ENCODE results near the gene TMIGD1.

TMIGD1 gene, protein sequence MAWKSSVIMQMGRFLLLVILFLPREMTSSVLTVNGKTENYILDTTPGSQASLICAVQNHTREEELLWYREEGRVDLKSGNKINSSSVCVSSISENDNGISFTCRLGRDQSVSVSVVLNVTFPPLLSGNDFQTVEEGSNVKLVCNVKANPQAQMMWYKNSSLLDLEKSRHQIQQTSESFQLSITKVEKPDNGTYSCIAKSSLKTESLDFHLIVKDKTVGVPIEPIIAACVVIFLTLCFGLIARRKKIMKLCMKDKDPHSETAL

DNA sequence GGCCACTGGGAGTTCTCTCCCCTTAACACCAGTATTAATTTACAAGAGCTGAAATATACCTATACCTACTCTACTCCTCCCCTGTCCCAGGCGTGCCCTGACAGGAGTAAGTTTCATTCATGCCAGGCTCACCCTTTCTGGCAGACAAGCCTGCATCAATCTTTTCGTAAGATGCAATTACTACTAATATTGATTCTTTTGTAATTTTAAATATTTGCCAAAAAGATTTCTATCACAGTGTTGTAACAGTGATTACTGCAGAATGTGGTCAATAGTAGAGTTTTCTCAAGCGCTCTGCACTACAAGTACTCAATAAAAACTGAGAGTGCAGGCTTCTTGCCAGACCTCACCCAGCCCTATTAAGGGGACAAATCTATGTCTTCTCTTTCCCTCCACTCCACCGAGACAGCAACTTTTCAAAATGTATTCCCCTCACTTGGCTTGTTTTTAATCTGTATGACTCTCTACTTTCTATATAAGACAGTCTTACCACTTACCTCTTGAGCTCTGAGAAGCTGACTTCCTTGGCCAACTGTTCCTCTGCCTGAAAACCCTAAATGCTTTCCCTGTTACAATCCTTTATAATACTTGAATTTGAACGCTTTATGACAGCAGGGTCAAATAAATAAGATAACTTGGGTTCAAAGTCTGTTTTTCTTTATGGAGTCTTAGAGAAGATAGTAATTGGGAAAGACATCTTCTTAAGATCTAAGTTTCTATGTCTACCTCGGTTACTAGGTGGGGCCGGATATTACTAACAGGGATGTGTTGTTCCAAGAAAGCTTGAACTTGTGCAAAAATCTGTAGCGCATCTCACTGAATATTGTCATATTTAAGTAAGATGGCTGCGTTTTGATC is at the start of gene TMIGD1:
Gene TMIGD1 (minus strand): TSS at position 555 of the 858 bp plus-strand sequence. CDS start 1,924 bp downstream, outside the sequence.
- no peak for DNase-seq (ENCODE audit: low spot score)

DNA sequence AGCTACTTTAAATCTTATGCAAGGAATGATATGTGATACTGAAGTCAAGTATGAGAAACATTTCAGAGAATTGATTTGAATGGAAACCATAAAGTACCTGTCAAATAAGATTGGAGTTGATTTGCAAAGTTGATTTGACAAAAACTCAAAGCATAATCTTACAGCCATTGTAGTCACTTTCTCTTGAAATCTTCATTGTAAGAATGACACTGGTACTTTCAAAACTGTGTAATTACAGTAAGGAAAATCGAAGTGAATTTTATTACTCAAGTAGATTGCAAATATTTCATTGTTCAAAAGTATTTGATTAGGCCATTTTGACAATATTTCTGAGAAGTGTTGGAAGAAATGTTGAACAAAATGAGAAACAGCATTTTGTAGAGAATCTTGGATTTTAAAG is 48.5 kb upstream of the TMIGD1 start:
- DNase-seq (ENCODE audit: low spot score) = no peak

DNA sequence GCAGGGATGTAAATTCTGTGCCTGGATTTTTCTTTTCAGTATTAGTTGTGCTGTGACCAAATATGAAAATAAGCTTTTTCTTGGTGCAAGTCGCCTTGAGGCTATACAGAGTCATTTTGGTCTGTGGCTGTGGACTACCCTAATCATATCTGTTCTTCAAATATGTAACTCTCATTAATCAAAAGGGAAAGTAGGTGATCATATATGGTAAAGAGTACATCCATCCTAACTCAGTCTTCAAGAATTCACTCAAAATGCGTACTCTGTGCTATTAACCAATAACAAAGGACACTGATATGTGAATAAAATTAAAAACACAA is 47.4 kb upstream of the TMIGD1 start:
- DNase-seq (ENCODE audit: low spot score) = no peak

DNA sequence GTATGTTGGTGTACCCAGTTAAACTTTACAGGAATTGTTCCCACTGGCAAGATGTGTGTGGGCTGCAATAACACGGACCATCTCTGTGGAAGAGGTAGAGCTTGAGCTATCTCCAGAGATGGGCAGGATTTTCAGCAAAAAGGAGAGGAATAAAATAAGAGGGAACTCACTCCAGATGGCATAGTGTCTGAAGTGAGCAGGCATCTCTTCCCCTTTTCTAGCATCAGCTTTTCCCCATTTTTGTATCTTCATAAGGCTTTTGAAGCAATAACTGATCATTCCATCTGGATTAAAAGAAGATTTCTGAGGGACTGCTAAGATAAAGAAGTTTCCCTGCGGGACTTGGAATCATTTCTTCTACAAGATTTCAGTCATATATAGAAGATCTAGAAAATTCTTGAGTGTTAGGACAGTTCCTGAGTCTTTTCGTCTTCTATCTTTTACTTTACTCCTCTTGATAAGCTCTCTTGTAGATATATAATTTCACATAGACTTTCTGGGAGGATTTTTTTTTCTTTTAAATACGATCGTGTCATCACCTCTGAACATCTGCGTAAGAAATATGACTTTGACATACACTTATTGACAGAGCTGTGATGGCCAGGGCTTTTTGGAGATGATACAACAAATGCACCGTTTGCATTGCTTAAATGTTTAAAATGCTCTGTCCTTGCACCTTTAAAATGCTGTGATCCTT is 46.9 kb upstream of the TMIGD1 start:
- DNase-seq (ENCODE audit: low spot score) = no peak

DNA sequence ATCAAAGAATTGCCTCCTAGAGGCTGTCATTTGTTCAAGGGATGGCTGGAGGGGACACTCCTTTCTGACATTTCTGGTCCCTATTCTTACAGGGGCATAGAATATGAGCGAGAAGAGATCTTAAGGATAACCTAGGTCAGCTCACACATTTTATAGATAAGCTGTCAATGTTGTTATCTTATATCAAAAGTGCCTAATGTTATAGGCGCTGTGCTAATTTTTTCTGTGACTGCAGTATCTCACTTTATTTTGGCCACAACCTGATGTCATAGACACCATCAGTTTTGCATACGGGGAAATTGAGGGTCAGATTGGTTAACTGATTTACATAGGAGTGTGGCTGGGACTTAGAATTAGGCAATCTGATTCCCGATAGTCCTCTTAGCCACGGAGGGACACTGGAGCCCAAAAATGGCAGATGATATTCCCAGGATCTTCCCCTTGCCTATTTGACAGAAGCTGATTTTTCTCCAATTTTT is 46.1 kb upstream of the TMIGD1 start:
- DNase-seq (ENCODE audit: low spot score) = no peak

DNA sequence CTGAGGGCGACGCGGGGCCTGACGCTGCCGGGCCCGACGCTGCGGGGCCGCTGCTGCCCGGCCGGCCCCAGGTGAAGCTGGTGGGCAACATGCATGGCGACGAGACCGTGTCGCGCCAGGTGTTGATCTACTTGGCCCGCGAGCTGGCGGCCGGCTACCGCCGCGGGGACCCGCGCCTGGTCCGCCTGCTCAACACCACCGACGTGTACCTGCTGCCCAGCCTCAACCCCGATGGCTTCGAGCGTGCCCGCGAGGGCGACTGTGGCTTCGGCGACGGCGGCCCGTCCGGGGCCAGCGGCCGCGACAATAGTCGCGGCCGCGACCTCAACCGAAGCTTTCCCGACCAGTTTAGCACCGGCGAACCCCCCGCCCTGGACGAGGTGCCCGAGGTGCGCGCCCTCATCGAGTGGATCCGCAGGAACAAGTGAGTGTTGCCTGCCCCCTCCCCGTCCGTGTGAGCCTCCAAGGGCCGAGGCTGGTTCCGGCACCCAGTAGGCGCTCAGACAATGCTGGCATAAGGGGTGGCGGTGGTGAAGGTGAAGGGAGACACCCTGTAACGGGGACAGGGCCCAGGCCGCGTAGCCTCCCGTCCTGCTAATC is 45.5 kb upstream of the TMIGD1 start:
- no peak for DNase-seq (ENCODE audit: low spot score)

DNA sequence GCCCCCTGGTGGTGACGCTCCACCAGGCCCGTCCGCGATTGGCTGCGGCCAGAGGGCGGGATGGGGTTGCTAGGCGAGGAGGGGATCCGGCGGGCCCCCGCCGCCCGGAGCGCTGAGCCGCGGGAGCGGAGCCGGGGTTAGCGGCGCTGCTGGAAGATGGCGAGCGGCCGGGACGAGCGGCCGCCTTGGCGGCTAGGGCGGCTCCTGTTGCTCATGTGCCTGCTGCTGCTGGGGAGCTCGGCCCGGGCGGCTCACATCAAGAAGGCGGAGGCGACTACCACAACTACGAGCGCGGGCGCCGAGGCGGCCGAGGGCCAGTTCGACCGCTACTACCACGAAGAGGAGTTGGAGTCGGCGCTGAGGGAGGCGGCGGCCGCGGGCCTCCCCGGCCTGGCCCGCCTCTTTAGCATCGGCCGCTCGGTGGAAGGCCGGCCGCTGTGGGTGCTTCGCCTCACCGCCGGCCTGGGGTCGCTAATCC is 45.0 kb upstream of the TMIGD1 start, which contains the start of gene CPD:
Gene CPD (plus strand): TSS at position 103 of the 478 bp plus-strand sequence. CDS start 54 bp downstream, at position 157.
- DNase-seq (ENCODE audit: low spot score) = peak; percentile 95

DNA sequence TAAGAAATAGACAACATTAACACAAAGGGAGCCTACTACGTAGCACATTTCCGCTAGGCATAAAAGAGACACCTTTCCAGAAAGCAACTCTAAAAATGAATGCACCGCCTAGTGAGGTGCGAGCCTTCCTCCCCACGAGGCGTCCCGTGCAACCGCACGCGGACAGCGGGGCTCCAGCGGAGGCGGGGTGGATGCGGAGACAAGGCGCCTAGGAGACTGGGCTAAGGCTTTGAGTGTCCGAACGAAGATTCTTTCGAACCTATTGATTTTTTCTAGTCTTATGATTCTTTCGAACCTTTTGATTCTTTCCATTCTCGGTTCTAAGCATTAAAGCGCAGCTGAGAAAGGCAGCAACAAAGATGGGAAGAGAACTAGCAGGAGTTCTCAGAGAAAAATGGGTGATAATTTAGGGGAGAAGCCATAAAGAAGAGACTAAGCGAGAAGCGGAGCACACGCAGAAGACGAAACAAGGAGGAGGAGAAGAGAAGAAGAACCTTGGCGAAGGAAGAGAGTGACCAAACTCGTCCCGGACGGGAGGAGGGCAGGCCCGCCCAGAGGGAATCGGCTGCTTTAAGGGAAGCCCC is 44.5 kb upstream of the TMIGD1 start:
- peak; percentile 65 for DNase-seq (ENCODE audit: low spot score)

DNA sequence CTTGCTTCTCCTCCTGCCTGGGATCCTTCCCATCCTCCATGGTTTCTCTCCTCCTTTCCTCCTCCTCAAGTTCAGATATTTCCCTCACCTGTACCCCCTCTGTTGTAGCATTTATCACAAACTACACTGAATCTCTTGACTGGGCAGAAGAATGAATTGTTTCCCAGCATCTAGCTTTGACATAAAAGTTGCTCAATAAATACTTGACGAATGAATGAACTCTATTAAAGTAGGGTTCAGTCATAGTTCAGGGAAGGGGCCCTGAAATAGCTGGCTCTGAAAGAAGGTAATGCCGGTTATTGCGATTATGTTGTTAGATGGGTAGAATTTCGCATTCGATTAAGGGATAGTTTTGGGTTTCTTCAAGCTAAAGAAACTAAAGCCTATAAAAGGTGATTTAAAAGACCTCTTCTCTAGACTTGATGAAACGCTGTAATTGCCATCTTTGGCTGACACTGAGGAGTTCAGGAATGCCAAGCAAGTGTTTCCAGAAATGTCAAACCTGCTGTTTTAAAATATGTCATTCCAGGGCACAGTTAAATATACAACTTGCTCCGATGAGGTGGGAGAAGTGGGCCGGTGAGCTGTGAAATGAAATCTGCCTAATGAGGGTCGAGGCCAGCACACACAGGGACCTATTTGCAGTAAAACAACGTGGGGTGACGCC is 43.9 kb upstream of the TMIGD1 start:
- no peak for DNase-seq (ENCODE audit: low spot score)

DNA sequence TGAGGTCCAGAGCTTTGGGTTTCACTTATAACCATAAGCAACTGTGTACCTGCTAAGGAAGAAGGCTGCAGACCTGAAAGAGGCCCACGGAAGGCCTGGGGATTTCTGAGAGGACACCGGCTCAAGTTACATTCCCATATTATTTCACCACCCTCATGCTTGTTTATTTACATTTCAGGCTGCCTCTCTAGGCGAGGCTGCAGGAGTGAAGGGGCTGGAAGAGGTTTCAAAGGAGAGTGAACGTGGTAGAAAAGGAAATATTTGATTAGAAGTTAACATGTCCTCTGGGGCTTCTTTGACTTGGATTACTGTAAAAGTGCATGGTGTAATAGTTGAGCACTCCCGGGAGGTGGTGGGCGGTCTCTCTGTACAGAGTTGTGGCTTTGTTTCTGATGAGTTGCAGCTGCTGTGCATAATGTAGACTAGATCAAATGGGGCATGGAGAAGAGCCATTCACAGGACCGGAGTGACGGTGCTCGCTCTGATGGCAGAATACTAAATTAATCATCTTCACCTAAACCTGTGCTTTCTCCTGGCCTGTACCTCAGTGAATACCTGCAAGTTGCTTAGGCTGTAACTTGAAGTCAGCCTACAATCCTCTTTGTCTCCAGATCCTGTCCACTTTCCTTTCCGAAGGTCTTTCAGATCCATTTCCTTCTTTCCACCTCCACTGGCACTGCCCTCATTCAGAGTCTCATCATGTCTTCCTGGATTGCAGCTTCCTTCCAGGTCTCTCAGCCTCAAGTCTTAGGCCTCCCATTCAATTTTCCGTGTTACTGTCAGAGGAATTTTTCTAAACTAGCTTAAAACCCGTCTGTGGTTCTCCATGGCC is 43.0 kb upstream of the TMIGD1 start:
- no peak for DNase-seq (ENCODE audit: low spot score)

DNA sequence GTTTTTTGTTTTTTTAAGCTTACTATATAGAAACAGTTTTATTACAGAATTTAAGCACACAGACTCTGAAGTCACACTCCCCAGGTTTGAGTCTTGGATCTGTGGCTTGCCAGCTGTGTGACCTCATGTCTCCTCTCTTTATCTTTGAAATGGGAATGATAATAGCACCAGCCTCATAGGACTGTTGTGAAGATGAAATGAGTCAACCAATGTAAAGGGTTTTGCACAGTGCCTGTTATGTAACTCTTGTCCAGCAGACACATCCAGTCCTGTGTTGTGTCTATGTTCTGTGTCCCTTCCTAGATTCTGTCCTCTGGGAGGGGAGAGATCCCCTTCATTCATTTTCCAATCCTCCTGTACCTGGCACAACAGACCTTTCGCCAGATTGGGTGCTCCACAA is 41.8 kb upstream of the TMIGD1 start:
- DNase-seq (ENCODE audit: low spot score) = no peak

DNA sequence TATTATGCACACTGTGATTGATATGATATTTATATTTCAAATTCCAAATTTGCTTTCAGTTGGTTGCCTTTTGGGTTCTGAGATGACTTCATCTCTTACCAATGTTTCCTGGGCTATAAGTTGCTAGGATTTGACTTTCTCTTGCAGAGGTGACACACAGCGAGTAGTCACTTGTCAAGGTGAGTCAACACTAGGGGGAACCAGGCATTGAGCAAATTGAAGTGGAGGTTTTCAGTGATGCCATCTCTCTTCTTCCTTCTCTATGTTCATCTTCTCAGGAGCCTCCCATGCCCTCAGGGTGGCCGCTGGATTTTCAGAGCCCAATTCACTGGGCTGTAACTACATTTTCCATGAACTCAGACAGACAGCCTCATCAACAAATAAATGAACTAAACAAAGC is 38.9 kb upstream of the TMIGD1 start:
- DNase-seq (ENCODE audit: low spot score) = no peak

DNA sequence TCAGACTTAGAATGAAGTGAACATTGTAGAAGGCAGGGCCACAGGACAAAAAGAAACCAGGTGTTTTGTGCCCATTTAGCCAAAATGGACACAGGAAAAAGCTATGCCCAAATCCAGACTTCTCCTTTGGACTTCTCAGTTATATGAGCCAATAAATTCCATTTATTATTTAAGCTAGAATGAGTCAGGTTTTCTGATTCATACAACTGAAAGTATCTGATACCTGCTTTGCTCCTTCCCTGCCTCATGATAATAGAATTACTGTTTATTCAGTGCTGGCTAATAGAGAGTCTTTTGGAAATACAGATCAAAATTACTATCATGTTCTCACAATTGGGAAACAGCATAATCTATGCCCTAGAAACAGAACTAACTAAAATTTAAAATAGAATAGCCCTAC is 36.1 kb upstream of the TMIGD1 start:
- no peak for DNase-seq (ENCODE audit: low spot score)

DNA sequence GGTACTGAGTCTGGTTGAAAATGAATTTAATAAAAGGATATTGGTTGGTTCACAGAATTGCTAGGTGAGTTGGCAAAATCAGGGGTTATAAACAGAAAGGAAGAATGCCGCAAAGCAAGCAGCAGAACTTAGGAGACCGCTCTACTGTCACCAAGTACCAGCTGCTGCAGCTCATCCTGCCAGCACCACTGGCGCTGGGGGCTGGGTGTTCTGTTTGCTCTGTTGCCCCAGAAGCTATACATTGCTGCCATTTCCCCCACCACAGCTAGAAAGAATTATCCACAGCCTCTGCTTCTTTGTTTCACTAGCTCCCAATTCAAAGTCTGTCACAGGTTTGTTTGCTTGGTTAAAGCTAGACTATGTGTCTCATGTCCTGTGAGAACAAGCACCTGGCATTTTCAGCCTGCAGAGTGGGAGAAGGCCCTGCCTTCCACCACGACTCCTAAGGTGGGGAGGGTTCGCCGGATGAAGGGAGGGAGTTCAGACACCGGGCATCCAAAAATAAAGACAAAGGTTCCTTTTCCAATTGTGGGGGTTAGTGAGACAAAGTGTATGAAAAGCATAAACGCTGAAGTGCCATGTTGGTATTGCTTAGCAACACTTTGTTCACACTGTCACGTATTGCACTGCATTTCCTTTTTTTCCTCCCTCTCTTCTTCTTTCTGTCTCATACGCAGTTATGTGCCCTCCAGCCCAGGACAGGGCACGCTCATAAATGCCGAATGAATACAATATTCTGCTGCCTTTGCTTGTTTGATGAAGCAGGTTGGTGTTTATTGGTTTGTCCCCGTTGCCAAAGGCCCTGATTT is 35.3 kb upstream of the TMIGD1 start:
- no peak for DNase-seq (ENCODE audit: low spot score)

DNA sequence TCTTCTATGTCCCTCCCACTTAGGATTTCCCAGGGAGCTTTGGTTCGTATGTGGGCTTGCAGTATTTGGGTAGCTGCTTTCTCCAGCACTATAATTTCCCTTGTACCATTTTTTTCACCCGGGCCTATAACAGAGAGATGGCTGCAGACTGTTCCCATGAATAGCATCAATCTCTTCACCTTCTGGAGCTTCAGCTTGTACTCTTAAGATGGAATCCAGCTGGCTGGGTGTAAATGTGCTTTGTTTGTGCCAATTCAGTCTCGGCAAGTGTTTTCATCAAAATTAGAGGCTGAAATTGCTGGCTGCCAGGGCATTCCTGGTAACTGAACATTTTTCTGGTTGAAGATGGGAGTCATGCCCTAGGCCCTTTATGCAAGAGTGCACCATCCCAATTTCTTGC is 32.7 kb upstream of the TMIGD1 start:
- DNase-seq (ENCODE audit: low spot score) = no peak

DNA sequence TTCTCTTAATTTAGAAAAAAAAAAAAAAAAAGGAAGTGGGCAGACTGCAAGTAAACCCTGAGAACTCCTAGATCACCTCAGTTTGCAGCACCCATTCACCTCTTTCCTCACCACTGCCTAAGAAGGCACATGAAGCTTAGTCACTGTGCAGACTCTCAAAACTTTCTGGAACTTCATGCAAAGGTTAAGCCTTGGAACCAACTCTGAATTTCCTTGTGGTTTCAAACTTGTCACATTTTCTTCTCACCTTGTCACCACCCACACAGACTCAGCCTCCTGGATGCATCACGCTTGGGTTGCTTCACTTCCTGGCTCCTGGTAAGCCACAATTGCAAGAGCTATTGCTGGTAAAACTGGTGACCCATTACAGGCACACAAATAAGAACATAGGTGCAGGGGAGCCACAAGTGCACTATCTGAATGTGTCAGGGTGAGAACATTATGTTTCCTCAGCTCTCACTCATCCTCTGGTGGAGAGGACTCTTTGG is 29.9 kb upstream of the TMIGD1 start:
- DNase-seq (ENCODE audit: low spot score) = peak; percentile 87

DNA sequence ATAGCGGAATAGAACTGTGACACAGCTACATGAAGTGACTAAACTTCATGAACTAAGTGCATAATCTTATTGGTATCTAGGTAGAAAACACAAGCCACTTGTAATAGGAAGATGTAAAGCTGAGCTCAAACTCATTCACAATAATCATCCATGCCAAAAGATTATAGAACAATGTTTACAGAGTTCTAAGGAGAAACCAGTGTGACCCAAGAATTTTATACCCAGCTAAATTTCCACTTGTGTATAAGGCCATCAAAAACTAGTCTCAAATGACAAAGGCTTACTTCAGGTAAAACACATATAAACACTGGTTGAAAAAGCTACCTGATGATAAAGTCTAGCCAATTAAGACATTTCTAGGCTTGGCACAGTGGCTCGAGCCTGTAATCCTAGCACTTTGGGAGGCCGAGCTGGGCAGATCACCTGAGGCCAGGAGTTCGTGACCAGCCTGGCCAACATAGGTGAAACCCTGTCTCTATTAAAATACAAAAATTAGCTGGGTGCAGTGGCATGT is 28.0 kb upstream of the TMIGD1 start:
- no peak for DNase-seq (ENCODE audit: low spot score)

DNA sequence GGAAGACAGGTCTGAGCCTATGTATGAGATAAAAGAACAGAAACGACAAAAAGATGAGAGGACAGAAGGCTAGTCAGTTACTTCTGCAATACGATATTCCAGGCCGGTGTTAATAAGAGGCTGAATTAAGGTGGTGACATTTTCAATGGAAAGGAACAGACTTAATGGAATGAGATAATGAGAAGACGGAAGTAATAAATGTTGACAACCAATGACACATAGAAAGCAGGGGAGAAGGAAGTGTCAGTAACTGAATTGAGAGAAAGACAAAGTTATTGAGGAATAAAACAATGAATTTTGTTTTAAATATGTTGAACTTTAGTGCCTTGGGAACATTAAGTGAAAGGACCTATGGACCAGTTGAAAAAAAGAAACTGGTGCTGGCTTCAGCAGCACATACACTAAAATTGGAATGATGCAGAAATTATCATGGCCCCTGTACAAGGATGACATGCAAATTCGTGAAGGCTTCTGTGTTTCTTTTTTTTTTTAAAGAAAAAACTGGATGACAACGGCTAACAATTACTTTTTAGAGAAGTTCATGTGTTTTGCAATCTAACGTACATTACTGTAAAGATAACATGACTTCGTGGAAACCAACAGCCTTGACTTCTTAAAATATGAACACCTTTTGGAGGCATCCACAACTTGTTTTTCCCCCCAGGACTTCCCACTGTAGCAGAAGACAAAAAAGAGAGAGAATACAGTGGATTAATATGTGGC is 26.4 kb upstream of the TMIGD1 start:
- DNase-seq (ENCODE audit: low spot score) = no peak
